ENCODE measurements around the gene SLC22A4. TPM values are rescaled to one million over a fixed set of nuclear protein-coding genes. Genes with fewer than 3 reads are reported as not detected.

SLC22A4 gene
- total and polyA plus RNA-seq, 2 donors (not counting 1 experiment from before 2014, with no cell fraction given): 0.18 TPM; not detected in 1

GRCh38 chr5:132372127-132372526 is 77.9 kb downstream of the SLC22A4 start:
- no peaks in the 10 kb centered on the region for H3K27me3 Mint-ChIP-seq
- ChIA-PET POLR2A (no interaction called here), CTCF (interaction anchor here (0.6 to 2.0 kb wide), 3 partner anchors 14 to 567 kb away, joined by 3 to 8 read pairs (median 3); no protein-coding TSS in a partner anchor)
- Histone ChIP-seq H3K4me1 (ENCODE audit: control insufficient read depth in 2 of 2, insufficient read depth in 2 of 2, low read length in 2 of 2) (peaks cover 10 to 15% of the 10 kb centered on the region in 2 donors), H3K9ac (ENCODE audit: low read length) (no peak overlapping the region), H3K36me3 (replicated peaks in 1 of 2; ENCODE audit: control extremely low read depth in 1 of 2, control insufficient read depth in 1 of 2, extremely low read depth in 1 of 2, insufficient read depth in 2 of 2, low read length in 1 of 2) (no peaks in the 10 kb centered on the region), H4K20me1 (ENCODE audit: control insufficient read depth, insufficient read depth, low read length, poor library complexity, severe bottlenecking) (no peaks in the 10 kb centered on the region), H3K27ac (ENCODE audit: low read length in 2 of 2) (no peak overlapping the region), H3K79me2 (ENCODE audit: control insufficient read depth, insufficient read depth, low read length) (peaks cover 6% of the 10 kb centered on the region), H2AFZ (ENCODE audit: insufficient read depth, low read depth, low read length, poor library complexity, severe bottlenecking) (no peak overlapping the region), H3K4me3 (ENCODE audit: control extremely low read depth in 1 of 5, extremely low read depth in 1 of 5, insufficient read depth in 1 of 5, low read depth in 2 of 5, low read length in 4 of 5) (no peak overlapping the region), H3K9me3 (ENCODE audit: control extremely low read depth in 1 of 3, control insufficient read depth in 2 of 3, insufficient read depth in 1 of 3, low read length in 2 of 3) (no peaks in the 10 kb centered on the region), H3K27me3 (replicated peaks in 1 of 4; ENCODE audit: control extremely low read depth in 1 of 4, control insufficient read depth in 3 of 4, insufficient read depth in 4 of 4, low read length in 3 of 4) (no peaks in the 10 kb centered on the region), H3K4me2 (replicated peaks; ENCODE audit: low read depth, low read length, poor library complexity, severe bottlenecking) (no peak overlapping the region)
- TF ChIP-seq CTCF (IDR thresholded peaks at IDR 0.05) (no peak), EZH2 (IDR thresholded peaks at IDR 0.05; ENCODE audit: borderline replicate concordance, insufficient read depth, low read depth, low read length, poor library complexity, severe bottlenecking) (no peak)
- ATAC-seq (ENCODE audit: low read depth): no peak
- no peaks in the 10 kb centered on the region for H3K9me3 Mint-ChIP-seq (ENCODE audit: insufficient read depth)
- no peak for DNase-seq
- peaks cover 19% of the 10 kb centered on the region for H3K4me1 Mint-ChIP-seq
- intact Hi-C loops (cut with micrococcal nuclease): no loop called here
- H3K4me3 Mint-ChIP-seq: no peak overlapping the region
- WGBS (ENCODE audit: insufficient coverage): 80% methylated on average over 1 of the region's 2 CpGs
- no peak overlapping the region for H3K27ac Mint-ChIP-seq

- DNase-seq (no peak), ATAC-seq (ENCODE audit: low read depth) (no peak)
- Histone ChIP-seq H3K4me2 (replicated peaks; ENCODE audit: low read depth, low read length, poor library complexity, severe bottlenecking) (no peak overlapping the region), H3K4me1 (ENCODE audit: control insufficient read depth in 2 of 2, insufficient read depth in 2 of 2, low read length in 2 of 2) (peaks cover 10 to 15% of the 10 kb centered on the region in 2 donors), H3K36me3 (replicated peaks in 1 of 2; ENCODE audit: control extremely low read depth in 1 of 2, control insufficient read depth in 1 of 2, extremely low read depth in 1 of 2, insufficient read depth in 2 of 2, low read length in 1 of 2) (no peaks in the 10 kb centered on the region), H3K9me3 (ENCODE audit: control extremely low read depth in 1 of 3, control insufficient read depth in 2 of 3, insufficient read depth in 1 of 3, low read length in 2 of 3) (no peaks in the 10 kb centered on the region), H3K27me3 (replicated peaks in 1 of 4; ENCODE audit: control extremely low read depth in 1 of 4, control insufficient read depth in 3 of 4, insufficient read depth in 4 of 4, low read length in 3 of 4) (no peaks in the 10 kb centered on the region), H3K27ac (ENCODE audit: low read length in 2 of 2) (no peak overlapping the region), H3K9ac (ENCODE audit: low read length) (no peak overlapping the region), H2AFZ (ENCODE audit: insufficient read depth, low read depth, low read length, poor library complexity, severe bottlenecking) (no peak overlapping the region), H3K79me2 (ENCODE audit: control insufficient read depth, insufficient read depth, low read length) (peaks cover 3% of the 10 kb centered on the region), H3K4me3 (ENCODE audit: control extremely low read depth in 1 of 5, extremely low read depth in 1 of 5, insufficient read depth in 1 of 5, low read depth in 2 of 5, low read length in 4 of 5) (no peak overlapping the region), H4K20me1 (ENCODE audit: control insufficient read depth, insufficient read depth, low read length, poor library complexity, severe bottlenecking) (no peaks in the 10 kb centered on the region)
- Mint-ChIP-seq H3K4me1 (peaks cover 19% of the 10 kb centered on the region), H3K9me3 (ENCODE audit: insufficient read depth) (no peaks in the 10 kb centered on the region), H3K27ac (no peak overlapping the region), H3K4me3 (no peak overlapping the region), H3K27me3 (no peaks in the 10 kb centered on the region)
- POLR2A ChIA-PET: no interaction called here
- intact Hi-C loops (cut with micrococcal nuclease): no loop called here
- no peak for TF ChIP-seq EZH2 (IDR thresholded peaks at IDR 0.05; ENCODE audit: borderline replicate concordance, insufficient read depth, low read depth, low read length, poor library complexity, severe bottlenecking)
- no peak for TF ChIP-seq CTCF (IDR thresholded peaks at IDR 0.05)
- CTCF ChIA-PET: interaction anchor here (1.0 to 2.0 kb wide), 2 partner anchors 14 to 457 kb away, joined by 3 to 8 read pairs; no protein-coding TSS in a partner anchor
Observed at GRCh38 chr5:132372542-132372941, 78.3 kb downstream of the SLC22A4 start.
